ENCODE data around the gene TOMM20.

TOMM20 gene

GRCh38 chr1:235134171-235134570 lies 5.5 kb upstream of the TOMM20 start:
- DNase-seq (ENCODE audit: low read depth, low spot score), result no peak

GRCh38 chr1:235133086-235133485 lies 4.4 kb upstream of the TOMM20 start:
- no peak for DNase-seq (ENCODE audit: low read depth, low spot score)

- DNase-seq (ENCODE audit: low read depth, low spot score), result no peak
These were observed 3.3 kb upstream of the TOMM20 start for GRCh38 chr1:235131961-235132360.

GRCh38 chr1:235130766-235131270 lies 2.2 kb upstream of the TOMM20 start:
- no peak for DNase-seq (ENCODE audit: low read depth, low spot score)

- DNase-seq (ENCODE audit: low read depth, low spot score), result no peak
These were observed 1.3 kb upstream of the TOMM20 start for GRCh38 chr1:235129774-235130570.

GRCh38 chr1:235127732-235128455 lies 743 bp downstream of the TOMM20 start:
- DNase-seq (ENCODE audit: low read depth, low spot score), result no peak

- no peak for DNase-seq (ENCODE audit: low read depth, low spot score)
These were observed 1.4 kb downstream of the TOMM20 start for GRCh38 chr1:235127203-235127602.

GRCh38 chr1:235124665-235125064 lies 4.0 kb downstream of the TOMM20 start:
- no peak for DNase-seq (ENCODE audit: low read depth, low spot score)

- no peak for DNase-seq (ENCODE audit: low read depth, low spot score)
These were observed 4.5 kb downstream of the TOMM20 start for GRCh38 chr1:235124111-235124510.

GRCh38 chr1:235122348-235122747 lies 6.3 kb downstream of the TOMM20 start:
- DNase-seq (ENCODE audit: low read depth, low spot score), result no peak

GRCh38 chr1:235113183-235113917 lies 15.3 kb downstream of the TOMM20 start:
- DNase-seq (ENCODE audit: low read depth, low spot score), result no peak

GRCh38 chr1:235112297-235113182 lies 16.1 kb downstream of the TOMM20 start:
- no peak for DNase-seq (ENCODE audit: low read depth, low spot score)

GRCh38 chr1:235111107-235111506 lies 17.5 kb downstream of the TOMM20 start:
- no peak for DNase-seq (ENCODE audit: low read depth, low spot score)

GRCh38 chr1:235108876-235109275 lies 19.8 kb downstream of the TOMM20 start:
- no peak for DNase-seq (ENCODE audit: low read depth, low spot score)

- no peak for DNase-seq (ENCODE audit: low read depth, low spot score)
These were observed 20.4 kb downstream of the TOMM20 start for GRCh38 chr1:235108185-235108593.

GRCh38 chr1:235107368-235108184 lies 21.1 kb downstream of the TOMM20 start:
- DNase-seq (ENCODE audit: low read depth, low spot score), result no peak

- DNase-seq (ENCODE audit: low read depth, low spot score), result no peak
These were observed 22.2 kb downstream of the TOMM20 start for GRCh38 chr1:235106457-235106856.

- no peak for DNase-seq (ENCODE audit: low read depth, low spot score)
These were observed 23.3 kb downstream of the TOMM20 start for GRCh38 chr1:235105051-235106043.

GRCh38 chr1:235102993-235103411 lies 25.6 kb downstream of the TOMM20 start:
- no peak for DNase-seq (ENCODE audit: low read depth, low spot score)
